ENCODE results near the gene CASQ2. TPM values are rescaled to one million over a fixed set of nuclear protein-coding genes. Genes with fewer than 3 reads are reported as not detected.
A peak's percentile ranks its signal among the peaks of the same experiment; 100 is the strongest.

The CASQ2 gene
- total RNA-seq, 4 donors from 2014 or later, result 0.19 to 4.9 (median 2.0) TPM

DNA sequence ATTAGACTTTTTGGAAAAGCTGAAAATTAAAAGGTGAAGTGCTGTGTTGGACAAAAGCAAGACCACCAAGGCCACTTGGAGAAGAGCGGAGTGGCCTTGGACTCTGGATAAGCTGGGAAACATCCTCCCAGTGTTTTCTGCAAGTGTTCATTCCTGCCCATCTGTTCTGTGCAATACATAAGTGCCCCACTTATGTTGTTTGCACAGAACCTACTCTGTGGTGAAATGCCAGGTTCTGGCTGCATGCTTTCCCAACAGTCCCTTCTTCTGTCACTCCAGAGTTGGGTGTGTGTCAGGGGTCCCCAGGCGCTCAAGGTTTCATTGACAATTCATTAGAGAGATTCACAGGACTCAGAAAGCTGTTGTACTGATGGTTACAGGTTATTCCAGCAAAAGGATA lies 42.1 kb upstream of the CASQ2 start:
- no peak overlapping the region for H3K4me3 ChIP-seq (ENCODE audit: low read depth, poor library complexity, severe bottlenecking)
- DNase-seq (ENCODE audit: low spot score in 2 of 2), result no peak
- 91 to 93% methylated on average over 2 of the region's 2 CpGs for WGBS, 2 donors
- intact Hi-C loops (cut with DNase I; ENCODE audit: low total_unique reads), result loop anchor here (5.0 kb wide), 1 partner anchor 167 kb away; the partner anchor contains the start of gene SLC22A15
- no peak for TF ChIP-seq CTCF (IDR thresholded peaks at IDR 0.05)
- no peak for TF ChIP-seq POLR2A (IDR thresholded peaks at IDR 0.05)

GRCh38 chr1:115809847-115810246 lies 41.3 kb upstream of the CASQ2 start:
- intact Hi-C loops (cut with DNase I; ENCODE audit: low total_unique reads), result loop anchor here (5.0 kb wide), 1 partner anchor 167 kb away; the partner anchor contains the start of gene SLC22A15
- DNase-seq (ENCODE audit: low spot score in 2 of 2), result no peak
- TF ChIP-seq CTCF (IDR thresholded peaks at IDR 0.05) (no peak), POLR2A (IDR thresholded peaks at IDR 0.05) (no peak)
- H3K4me3 ChIP-seq (ENCODE audit: low read depth, poor library complexity, severe bottlenecking), result no peak overlapping the region
- 48 to 57% methylated on average over 2 of the region's 2 CpGs for WGBS, 2 donors

DNA sequence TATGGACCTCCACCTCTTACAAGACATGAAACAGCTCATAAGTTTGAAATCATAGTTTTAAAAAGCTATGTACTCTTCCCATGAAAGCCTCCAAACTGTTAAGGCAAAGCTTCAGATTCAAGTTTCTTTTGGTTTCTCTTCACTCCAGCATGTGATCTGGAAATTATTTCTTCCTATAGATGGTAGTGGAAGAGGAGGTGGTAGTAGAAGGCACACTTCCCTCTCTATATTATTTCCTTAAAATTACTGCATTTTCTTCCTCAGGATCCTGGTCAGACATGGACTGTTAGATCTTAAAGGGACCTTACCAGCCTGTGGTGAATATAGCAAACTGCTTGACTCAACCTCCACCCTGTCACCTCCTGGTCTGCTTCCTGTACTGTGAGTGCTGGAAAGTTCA lies 40.6 kb upstream of the CASQ2 start:
- DNase-seq (ENCODE audit: low spot score in 2 of 2), result no peak
- intact Hi-C loops (cut with DNase I; ENCODE audit: low total_unique reads), result no loop called here
- no peak overlapping the region for H3K4me3 ChIP-seq (ENCODE audit: low read depth, poor library complexity, severe bottlenecking)
- TF ChIP-seq CTCF (IDR thresholded peaks at IDR 0.05) (no peak), POLR2A (IDR thresholded peaks at IDR 0.05) (no peak)

GRCh38 chr1:115807723-115808122 lies 39.2 kb upstream of the CASQ2 start:
- peak in 1 of 2 donors; percentile 58 for DNase-seq (ENCODE audit: low spot score in 2 of 2)
- intact Hi-C loops (cut with DNase I; ENCODE audit: low total_unique reads), result no loop called here

DNA sequence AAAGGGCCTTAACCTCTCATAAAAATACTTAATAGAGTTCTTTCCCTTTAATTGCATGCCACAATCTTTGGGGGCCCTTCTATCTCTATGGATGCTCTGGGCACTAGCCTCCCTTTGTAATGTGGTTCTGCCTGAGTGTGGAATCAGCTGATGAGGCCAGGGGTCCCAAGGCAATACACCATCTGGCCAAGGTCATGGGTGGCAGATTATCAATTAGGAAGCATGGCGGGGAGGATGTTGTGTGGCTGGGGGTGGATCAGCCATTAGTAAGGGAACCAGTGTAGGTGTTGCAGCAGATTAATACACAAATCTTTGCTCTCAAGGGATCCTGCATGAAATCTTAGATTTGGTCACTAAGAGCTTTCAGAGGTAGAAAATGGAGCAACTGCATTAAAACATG lies 37.1 kb upstream of the CASQ2 start:
- WGBS, 2 donors, result 100% methylated on average over 1 of the region's 1 CpG
- intact Hi-C loops (cut with DNase I; ENCODE audit: low total_unique reads), result no loop called here
- TF ChIP-seq CTCF (IDR thresholded peaks at IDR 0.05), result no peak
- TF ChIP-seq POLR2A (IDR thresholded peaks at IDR 0.05), result no peak
- DNase-seq (ENCODE audit: low spot score in 2 of 2), result no peak
- no peak overlapping the region for H3K4me3 ChIP-seq (ENCODE audit: low read depth, poor library complexity, severe bottlenecking)

More at GRCh38 chr1:115807723-115808122, 39.2 kb upstream of the CASQ2 start:
- TF ChIP-seq POLR2A (IDR thresholded peaks at IDR 0.05) (no peak), CTCF (IDR thresholded peaks at IDR 0.05) (peak in 1 of 3 donors; percentile 25)
- 5 to 6% methylated on average over 2 of the region's 2 CpGs for WGBS, 2 donors
- no peak overlapping the region for H3K4me3 ChIP-seq (ENCODE audit: low read depth, poor library complexity, severe bottlenecking)

GRCh38 chr1:115802416-115802815 lies 33.9 kb upstream of the CASQ2 start:
- intact Hi-C loops (cut with DNase I; ENCODE audit: low total_unique reads), result no loop called here
- WGBS, 2 donors, result 62 to 67% methylated on average over 2 of the region's 2 CpGs
- no peak for DNase-seq (ENCODE audit: low spot score in 2 of 2)
- TF ChIP-seq CTCF (IDR thresholded peaks at IDR 0.05) (no peak), POLR2A (IDR thresholded peaks at IDR 0.05) (no peak)
- H3K4me3 ChIP-seq (ENCODE audit: low read depth, poor library complexity, severe bottlenecking), result no peak overlapping the region
